OCI-LY1 (cell line): ENCODE results near the gene ASPSCR1.

Experiments used
- H2AFZ ChIP-seq: fragments of 200-600 bp; sonication (generic), shearing (Covaris generic); 2 replicates; pipeline ENCODE4 v1.6.0; 2014; ENCODE audit warnings: antibody characterized with exemption, mild to moderate bottlenecking, low read length
- H3F3A ChIP-seq: fragments of 200-600 bp; sonication (generic), shearing (Covaris generic); 2 replicates; pipeline ENCODE4 v1.6.0; 2014; ENCODE audit warnings: mild to moderate bottlenecking, antibody characterized with exemption, low read length, moderate library complexity; ENCODE audit not compliant: insufficient read depth
- H3K27ac ChIP-seq: fragments of 200-600 bp; sonication (generic); 2 replicates; pipeline ENCODE4 v1.5.1; 2014; ENCODE audit warnings: low read length, mixed run types, mild to moderate bottlenecking, low read depth; ENCODE audit not compliant: poor library complexity, severe bottlenecking
- H3K27me3 ChIP-seq: fragments of 200-600 bp; sonication (generic); 2 replicates; pipeline ENCODE4 v1.6.0; 2014; ENCODE audit warnings: antibody characterized with exemption, mild to moderate bottlenecking, low read length, moderate library complexity; ENCODE audit not compliant: insufficient read depth
- H3K36me3 ChIP-seq: fragments of 200-600 bp; sonication (generic); 2 replicates; pipeline ENCODE4 v1.6.1; 2014; ENCODE audit warnings: mild to moderate bottlenecking, antibody characterized with exemption, low read length, moderate library complexity, mixed read lengths; ENCODE audit not compliant: insufficient read depth
- H3K4me1 ChIP-seq: fragments of 200-600 bp; sonication (generic); 2 replicates; pipeline ENCODE4 v1.5.1; 2014; ENCODE audit warnings: mild to moderate bottlenecking, low read length, moderate library complexity; ENCODE audit not compliant: insufficient read depth, severe bottlenecking
- H3K4me2 ChIP-seq: fragments of 200-600 bp; sonication (generic), shearing (Covaris generic); 2 replicates; pipeline ENCODE4 v1.6.1; 2014; ENCODE audit warnings: low read length
- H3K4me3 ChIP-seq: fragments of 200-600 bp; sonication (generic); 2 replicates; pipeline ENCODE4 v1.5.1; 2014; ENCODE audit warnings: low read length, low read depth, mild to moderate bottlenecking, mixed read lengths; ENCODE audit not compliant: poor library complexity, severe bottlenecking
- H3K79me2 ChIP-seq: fragments of 200-600 bp; shearing (Covaris generic); 2 replicates; pipeline ENCODE4 v1.6.1; 2016; ENCODE audit warnings: mixed run types, low read length, mixed read lengths; ENCODE audit not compliant: insufficient read depth
- H3K9ac ChIP-seq: fragments of 200-600 bp; sonication (generic), shearing (Covaris generic); 2 replicates; pipeline ENCODE4 v1.6.1; 2014; ENCODE audit warnings: mild to moderate bottlenecking, low read length, mixed read lengths
- H3K9me2 ChIP-seq: fragments of 200-600 bp; sonication (generic), shearing (Covaris generic); 2 replicates; pipeline ENCODE4 v1.6.1; 2014; ENCODE audit warnings: low read depth, mild to moderate bottlenecking, low read length, mixed read lengths
- H3K9me3 ChIP-seq: fragments of 200-600 bp; shearing (Covaris generic); 2 replicates; pipeline ENCODE4 v1.6.1; 2014; ENCODE audit warnings: low read length, mixed read lengths
- H4K20me1 ChIP-seq: fragments of 200-600 bp; sonication (generic), shearing (Covaris generic); 2 replicates; pipeline ENCODE4 v1.6.0; 2016; ENCODE audit warnings: mild to moderate bottlenecking, low read length; ENCODE audit not compliant: insufficient read depth
- CTCF ChIP-seq: fragments of 200-600 bp; sonication (generic), shearing (Covaris generic); IDR thresholded peaks from 2 replicates; pipeline ENCODE4 v1.5.1; 2017; ENCODE audit warnings: mild to moderate bottlenecking, antibody characterized with exemption, low read length, moderate library complexity, mixed read lengths
- EZH2 ChIP-seq: fragments of 200-600 bp; sonication (generic), shearing (Covaris generic); IDR thresholded peaks from 2 replicates; pipeline ENCODE4 v1.8.0; 2017; ENCODE audit warnings: borderline replicate concordance, mixed run types, mild to moderate bottlenecking, antibody characterized with exemption, low read length, moderate library complexity, mixed read lengths

Gene ASPSCR1

GRCh38 chr17:81947189-81947588, 30.2 kb upstream of the ASPSCR1 start, which contains the start of gene MYADML2:
MYADML2 (minus strand) TSS chr17:81947233; CDS start chr17:81941741, 5,492 bp downstream.
- Histone ChIP-seq H3K9me2 (no peaks in the 10 kb centered on the region), H3K4me3 (no peak within 1 kb of the TSS), H3K4me2 (no peak within 1 kb of the TSS), H4K20me1 (no peaks in the 10 kb centered on the region), H3K36me3 (no peaks in the 10 kb centered on the region), H3K27ac (no peak within 1 kb of the TSS), H3K9me3 (no peaks in the 10 kb centered on the region), H3K79me2 (no peaks in the 10 kb centered on the region), H3K27me3 (peaks cover 6% of the 10 kb centered on the region; the same call in 1 of the 2 replicates), H3K4me1 (no peaks in the 10 kb centered on the region), H3K9ac (no peak within 1 kb of the TSS), H2AFZ (no peak within 1 kb of the TSS), H3F3A (no peaks in the 10 kb centered on the region)
- no peak for TF ChIP-seq CTCF
- TF ChIP-seq EZH2, result no peak

GRCh38 chr17:81948635-81949378, 28.6 kb upstream of the ASPSCR1 start:
- H3K79me2 ChIP-seq, result no peaks in the 10 kb centered on the region
- no peaks in the 10 kb centered on the region for H3F3A ChIP-seq
- H3K4me1 ChIP-seq, result no peaks in the 10 kb centered on the region
- H3K27me3 ChIP-seq, result peaks cover 6% of the 10 kb centered on the region; the same call in 1 of the 2 replicates
- TF ChIP-seq EZH2 (no peak), CTCF (no peak)
- no peaks in the 10 kb centered on the region for H3K9me3 ChIP-seq
- no peaks in the 10 kb centered on the region for H3K9me2 ChIP-seq
- H3K4me2 ChIP-seq, result no peak overlapping the region
- H3K27ac ChIP-seq, result no peak overlapping the region
- no peak overlapping the region for H3K4me3 ChIP-seq
- H3K9ac ChIP-seq, result no peak overlapping the region
- H2AFZ ChIP-seq, result no peak overlapping the region
- H4K20me1 ChIP-seq, result no peaks in the 10 kb centered on the region
- H3K36me3 ChIP-seq, result no peaks in the 10 kb centered on the region

GRCh38 chr17:81950501-81950900, 26.9 kb upstream of the ASPSCR1 start:
- Histone ChIP-seq H3K79me2 (no peaks in the 10 kb centered on the region), H3K4me1 (no peaks in the 10 kb centered on the region), H3K27me3 (no peaks in the 10 kb centered on the region; the same call in 1 of the 2 replicates), H3K4me3 (no peak overlapping the region), H3K4me2 (no peak overlapping the region), H3F3A (no peaks in the 10 kb centered on the region), H2AFZ (no peak overlapping the region), H3K9me2 (no peaks in the 10 kb centered on the region), H3K9ac (no peak overlapping the region), H3K27ac (no peak overlapping the region), H3K36me3 (no peaks in the 10 kb centered on the region), H4K20me1 (no peaks in the 10 kb centered on the region), H3K9me3 (no peaks in the 10 kb centered on the region)
- TF ChIP-seq CTCF (no peak), EZH2 (no peak)
